GM18909 (cell line): ENCODE measurements around the gene ALPK1.
A peak's percentile ranks its signal among the peaks of the same experiment; 100 is the strongest.

Source experiments
- ATAC-seq: cut with Tn5 transposase; IDR thresholded peaks from one replicate; pipeline ENCODE4 v1.9.1; 2021; ENCODE audit warnings: mild to moderate bottlenecking; ENCODE audit not compliant: unreplicated experiment, poor library complexity

The ALPK1 gene

DNA sequence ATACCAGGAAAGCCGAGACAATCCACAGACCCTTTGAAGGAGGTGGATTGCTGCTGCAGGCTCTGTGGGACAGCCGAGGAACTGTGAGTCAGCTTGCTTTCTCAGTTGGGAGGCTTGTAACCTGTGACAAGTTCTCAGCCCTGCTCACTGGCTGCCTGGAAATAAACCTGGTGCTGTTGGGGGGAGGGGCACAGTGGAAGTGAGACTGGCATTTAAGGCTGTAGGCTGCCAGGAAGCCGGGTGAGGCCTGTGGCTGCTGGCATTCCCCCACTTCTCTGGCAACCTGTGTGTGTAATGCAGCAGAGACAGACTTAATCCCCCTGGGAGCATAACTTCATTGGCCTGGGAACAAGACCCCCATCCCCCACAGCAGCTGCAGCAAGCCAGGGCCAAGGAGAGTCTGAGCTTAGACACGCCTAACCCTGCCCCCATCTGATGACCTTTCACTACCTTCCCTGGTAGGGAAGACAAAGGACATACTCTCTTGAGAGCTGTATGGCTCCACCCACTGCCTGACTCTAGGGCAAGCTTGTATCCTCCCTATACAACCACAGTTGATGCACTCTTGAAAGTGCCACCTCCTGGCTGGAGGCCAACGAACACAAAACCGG lies 64.1 kb downstream of the ALPK1 start:
- peak; percentile 97 for ATAC-seq

DNA sequence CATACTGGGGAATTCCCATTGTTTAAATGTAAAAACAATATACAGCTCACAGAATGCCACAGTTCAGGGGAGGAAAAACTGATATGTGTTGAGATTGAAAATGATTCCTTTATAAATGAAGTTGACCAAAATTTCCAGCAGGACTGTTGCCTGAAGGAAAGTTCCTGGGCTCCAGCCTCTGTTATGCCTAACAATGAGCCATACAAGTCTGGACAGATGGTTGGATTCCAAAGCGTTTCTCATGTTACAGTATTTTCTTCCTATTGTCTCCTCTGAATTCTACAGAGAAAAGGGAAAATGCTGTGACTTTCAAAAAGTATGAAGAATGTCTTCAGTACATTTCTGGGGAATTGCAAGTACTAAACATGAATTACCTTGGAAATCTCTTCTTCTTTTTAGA lies 73.3 kb downstream of the ALPK1 start:
- ATAC-seq: no peak

DNA sequence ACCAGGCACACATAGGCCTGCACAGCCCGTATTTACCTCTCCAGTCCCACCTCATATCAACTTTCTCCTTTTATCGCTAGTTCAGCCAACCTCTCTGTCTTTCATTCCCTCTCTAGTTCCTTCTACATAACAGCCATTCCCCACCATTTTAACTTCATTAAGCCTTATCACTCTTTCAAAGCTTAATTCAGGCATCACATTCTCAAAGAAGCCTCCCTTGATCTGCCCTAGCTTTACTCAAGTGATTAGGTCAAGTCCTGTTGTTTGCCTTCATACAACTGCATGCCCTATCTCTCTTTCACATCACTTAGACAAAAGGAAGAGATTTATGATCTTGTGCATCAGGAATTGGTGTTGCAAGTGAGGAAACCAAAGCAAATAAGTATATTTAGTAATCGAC lies 74.2 kb downstream of the ALPK1 start:
- no peak for ATAC-seq

DNA sequence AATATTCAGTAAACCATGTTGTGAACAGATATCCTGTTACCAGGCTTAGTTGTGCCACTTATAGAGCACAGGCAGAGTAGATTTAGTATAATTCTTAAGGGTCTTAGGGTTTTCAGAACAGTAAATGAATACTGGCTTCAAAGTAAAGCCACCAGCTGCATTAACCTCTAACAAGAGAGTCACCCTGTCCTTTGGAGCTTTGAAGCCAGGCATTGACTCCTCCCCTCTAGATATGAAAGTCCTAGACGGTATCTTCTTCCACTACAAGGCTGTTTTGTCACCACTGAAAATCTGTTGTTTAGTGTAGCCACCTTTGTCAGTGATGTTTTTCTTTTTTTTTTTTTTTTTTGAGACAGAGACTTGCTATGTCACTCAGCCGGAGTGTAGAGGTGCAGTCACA lies 77.7 kb downstream of the ALPK1 start:
- no peak for ATAC-seq

DNA sequence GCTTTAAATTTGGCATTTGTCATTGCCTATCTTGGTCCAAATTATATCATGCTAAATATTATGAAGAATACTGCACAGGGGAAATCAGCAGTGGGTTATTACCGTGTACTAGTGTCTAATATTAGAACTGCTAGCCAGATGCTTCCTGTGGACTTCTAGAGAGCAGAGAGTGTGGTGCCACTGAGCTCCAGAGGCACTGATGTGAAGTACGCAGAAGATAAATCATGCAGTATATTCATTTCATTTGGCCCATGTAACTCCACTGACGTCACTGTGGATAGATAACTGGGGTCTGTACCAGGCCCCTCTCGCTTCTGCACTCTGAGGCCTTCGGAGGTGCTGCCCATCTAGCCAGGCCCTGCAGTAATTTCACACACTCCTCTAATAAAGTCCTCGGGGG lies 80.0 kb downstream of the ALPK1 start:
- ATAC-seq: no peak

DNA sequence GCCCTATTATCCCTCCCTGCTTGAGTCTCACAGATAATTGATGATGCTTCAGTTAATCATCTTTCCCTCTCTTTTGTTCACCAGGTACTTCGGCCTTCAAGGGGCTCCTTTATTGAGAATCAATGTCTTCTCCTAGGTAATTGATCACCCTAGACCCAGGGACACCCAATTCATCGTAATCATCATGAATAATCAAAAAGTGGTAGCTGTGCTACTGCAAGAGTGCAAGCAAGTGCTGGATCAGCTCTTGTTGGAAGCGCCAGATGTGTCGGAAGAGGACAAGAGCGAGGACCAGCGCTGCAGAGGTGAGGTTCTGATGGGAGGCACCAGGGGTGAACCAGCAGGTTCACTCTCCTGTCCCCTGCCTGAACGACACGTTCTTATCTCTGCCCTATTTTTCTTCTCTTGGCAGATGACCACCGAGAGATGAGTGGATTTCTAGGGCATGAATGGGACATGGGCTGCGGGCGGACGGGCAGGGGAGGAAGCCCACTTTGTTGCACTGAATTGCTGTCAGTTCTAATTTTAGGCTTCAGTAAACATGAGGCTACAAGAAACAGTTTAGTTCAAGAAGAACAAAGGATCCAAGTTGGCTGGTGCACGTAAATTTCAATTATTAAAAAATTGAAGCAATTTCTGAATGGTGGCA lies 80.5 kb downstream of the ALPK1 start:
- no peak for ATAC-seq

DNA sequence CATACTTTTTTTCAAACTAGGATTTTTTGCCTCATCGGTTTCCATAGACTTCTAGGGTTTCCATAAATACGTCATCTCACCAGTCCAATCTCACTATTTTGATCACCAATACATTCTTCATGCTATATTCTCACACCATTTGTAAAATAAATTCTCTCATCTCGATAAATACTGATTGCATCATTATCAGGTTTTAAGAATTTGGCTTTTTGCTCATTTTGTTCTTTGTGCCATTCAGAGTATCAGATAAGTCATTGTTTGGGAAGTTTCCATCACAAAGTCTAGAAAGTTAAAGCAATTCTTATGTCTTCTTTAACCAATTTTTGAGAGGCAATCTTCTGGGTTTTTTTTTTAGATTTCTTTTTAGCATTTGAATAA lies 81.1 kb downstream of the ALPK1 start:
- no peak for ATAC-seq

DNA sequence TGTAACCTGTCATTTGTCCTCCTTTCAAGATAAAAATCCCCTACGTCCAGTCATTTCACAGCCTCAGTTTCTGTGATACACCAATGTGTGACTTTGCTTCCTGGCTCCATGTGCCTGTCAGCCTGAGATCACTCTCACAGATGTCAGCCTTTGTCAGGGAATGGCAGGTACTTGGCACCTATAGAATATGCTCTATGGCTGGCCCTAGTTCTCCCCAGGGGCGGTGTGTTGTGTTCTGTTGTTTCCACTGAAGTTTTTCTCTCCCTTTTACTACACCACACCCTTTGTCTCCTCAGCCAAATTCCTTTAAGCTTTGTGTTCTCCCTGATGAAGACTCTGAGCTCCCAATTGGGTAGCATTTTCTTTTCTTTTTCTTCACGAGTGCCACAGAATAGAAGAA lies 81.7 kb downstream of the ALPK1 start:
- no peak for ATAC-seq

DNA sequence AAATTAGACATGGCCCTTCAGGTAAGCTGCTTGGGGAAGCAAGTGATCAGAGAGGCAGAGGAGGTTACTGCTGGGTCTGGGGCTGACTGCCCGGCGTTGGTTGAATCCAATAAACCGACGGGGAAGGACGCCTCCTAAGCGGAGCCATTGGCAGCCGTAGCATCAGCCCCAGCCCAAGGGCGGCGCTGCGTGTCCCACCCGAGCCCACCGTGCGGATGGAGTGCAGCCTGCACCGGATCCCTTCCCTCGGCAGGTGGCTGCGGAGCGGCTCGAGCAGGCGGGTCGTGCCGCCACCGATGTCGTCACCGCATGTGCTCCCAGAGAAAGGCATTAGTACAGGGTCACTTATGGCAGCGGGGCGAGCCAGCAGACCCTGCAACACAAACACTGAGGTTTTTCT lies 82.1 kb downstream of the ALPK1 start:
- no peak for ATAC-seq

DNA sequence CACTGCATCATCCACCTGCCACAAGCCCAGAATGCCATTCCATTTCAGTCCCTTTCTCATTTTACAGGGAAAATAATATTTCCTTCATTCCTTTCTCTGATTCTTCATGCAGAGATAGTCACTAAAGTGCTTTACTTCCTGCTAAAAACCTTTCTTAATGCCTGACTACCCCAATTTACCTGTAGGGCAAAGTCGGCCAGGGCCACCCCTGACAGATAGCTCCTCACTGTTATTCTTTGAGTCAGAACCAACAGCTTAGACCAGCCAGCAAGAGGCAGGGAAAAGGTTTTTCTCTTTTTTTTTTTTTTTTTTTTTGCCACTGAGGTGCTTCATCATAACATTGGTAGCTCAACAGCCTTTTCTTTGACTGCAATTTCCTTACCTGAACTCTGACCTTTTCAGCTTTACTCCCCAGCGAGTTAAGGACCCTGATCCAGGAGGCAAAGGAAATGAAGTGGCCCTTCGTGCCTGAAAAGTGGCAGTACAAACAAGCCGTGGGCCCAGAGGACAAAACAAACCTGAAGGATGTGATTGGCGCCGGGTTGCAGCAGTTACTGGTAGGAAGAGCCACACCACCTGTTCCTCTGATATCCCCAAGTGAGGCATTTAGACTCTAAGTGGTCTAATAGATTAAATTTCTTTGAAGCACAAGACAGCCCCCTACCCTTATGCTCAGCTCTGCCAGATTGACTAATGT lies 85.0 kb downstream of the ALPK1 start:
- ATAC-seq: no peak

DNA sequence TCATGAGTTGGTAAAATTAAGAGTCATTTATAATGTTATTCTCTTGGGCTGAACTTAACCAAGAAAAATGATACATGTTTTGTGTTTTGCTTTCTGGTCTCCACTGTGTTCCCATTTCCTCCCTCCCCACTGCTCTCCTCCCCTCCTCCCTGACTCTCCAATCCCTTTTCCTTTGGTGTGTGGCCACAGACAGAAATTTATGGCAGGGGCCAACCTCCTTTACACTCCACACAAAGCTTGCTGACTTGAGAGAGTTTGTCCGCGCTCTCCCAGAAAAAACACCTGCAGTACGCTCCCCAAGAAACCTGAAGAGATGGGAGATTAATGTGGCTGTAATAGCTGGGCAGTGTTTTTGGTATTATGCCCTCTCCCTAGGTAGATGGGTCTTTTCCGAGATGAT lies 88.9 kb downstream of the ALPK1 start:
- ATAC-seq: no peak

DNA sequence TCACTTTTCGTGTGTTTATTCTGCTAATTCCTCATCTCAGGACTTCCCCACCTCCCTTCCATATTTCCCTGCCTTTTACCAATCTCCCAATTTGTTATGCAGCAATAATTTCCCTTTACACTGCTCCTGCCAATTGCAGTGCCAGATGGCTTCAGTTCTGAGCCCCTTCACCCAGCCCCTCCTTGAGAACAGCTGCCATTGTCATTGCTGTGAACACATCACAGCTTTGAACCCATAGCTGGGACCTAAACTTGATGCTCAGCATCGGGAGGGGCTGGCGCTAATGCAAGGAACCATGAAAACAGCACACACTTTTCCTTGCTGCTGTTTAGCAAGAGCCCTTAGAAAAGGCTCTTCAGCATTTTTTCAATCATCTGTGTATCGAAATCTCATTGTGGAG lies 104.9 kb downstream of the ALPK1 start:
- no peak for ATAC-seq

DNA sequence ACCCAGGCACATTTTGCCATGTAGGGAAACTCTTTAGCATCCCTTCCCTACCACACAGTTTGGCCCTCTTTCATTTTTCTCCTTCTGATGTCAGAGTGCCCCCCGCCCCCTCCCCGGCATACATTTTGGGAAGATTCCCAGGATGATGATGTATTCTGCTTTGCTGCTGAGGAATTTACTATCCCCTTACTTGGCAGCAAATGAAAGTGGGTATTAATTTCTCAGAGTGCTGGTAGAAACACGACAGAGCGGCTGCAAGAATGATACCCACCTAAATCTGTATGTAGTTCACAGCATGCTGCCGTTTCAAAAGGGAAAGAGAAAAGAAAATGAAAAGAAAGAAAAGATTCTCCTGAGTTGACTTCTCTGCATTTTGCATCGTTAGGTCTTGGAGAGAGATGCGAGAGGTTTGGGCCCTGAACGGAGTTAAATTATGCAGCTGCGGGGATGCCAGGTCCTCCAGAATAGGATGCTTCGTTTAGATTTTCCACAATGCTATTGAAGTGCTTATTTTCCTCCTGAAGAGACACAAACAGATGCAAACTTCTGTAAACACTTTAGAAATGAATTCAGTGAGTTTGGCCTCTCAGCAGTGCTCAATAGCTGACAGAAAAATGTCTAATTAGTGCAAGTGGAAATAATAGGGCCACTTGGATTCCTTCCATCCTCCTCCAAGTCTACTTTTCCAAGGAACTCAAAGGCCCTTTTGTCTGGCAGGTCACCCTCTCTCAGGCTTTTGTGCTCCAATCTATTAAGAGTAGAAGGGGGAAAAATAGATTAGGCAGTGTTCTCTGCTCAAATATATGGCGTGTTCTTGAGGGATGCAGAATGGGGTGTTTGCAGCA lies 106.2 kb downstream of the ALPK1 start:
- ATAC-seq: no peak

DNA sequence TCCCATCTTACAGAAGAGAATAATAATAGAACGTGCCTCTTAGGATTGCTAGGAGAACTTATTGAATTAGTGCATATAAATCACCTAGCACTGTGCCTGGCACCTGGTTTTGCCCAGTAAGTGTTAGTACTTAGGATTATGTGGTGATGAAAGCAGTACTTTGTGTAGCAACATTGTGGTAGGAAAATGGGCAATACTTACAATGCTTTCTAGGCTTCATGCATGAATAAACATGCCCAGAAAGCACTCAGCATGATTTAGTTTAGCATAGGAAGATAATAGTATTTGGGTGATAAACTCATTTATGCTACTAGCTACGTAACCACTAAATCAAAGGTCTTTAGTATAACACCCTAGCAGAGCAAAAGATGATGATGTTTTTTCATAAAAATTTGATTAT lies 113.2 kb downstream of the ALPK1 start:
- ATAC-seq: no peak

DNA sequence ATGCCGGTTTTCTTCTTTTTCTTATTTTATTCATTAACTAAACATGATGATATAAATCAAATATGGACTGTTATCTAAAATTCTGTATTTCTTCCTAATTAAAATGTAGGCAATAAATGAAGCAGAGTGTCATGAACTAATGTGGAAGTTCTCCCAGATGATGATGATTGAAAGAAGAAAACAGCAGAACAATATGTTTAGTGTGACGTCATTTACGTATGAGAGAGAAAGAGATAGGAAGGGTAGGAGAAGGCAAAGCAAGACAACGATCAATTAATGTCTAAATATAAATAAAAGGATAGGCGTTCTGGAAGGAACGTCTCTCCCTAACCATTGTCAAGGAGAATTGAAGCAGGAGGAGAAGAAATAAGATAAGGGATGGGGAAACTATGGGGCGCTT lies 113.6 kb downstream of the ALPK1 start:
- no peak for ATAC-seq

DNA sequence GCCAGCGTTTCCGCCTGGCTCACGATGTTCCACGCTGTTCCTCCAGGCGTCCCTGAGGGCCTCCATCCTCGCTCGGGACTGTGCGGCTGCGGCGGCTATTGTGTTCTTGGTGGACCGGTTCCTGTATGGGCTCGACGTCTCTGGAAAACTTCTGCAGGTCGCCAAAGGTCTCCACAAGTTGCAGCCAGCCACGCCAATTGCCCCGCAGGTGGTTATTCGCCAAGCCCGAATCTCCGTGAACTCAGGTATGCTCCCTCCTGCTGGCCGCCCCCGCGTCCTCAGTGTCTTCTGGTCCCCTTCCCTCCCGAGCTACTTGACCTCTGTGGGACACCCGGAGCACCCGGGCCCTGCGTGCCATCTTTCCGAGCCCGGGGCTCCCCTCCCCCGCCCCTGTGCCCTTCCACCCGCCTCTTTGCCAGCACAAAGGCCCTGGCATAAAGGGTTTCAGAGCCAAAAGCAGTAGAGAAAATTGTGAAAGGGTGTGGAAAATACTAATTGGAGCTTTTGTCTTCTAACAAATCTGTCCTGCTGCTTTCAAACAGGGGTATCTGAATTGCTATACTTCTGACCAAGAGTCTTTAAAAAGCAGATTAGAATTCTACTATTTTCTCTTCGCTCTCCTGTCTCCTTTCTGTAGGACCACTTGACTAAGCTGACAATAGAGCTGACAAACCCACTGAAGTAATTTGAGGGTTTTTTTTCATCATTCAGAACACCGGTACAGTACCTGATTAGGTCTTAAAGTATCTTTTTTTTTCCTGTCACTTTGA lies 114.8 kb downstream of the ALPK1 start:
- ATAC-seq: no peak

DNA sequence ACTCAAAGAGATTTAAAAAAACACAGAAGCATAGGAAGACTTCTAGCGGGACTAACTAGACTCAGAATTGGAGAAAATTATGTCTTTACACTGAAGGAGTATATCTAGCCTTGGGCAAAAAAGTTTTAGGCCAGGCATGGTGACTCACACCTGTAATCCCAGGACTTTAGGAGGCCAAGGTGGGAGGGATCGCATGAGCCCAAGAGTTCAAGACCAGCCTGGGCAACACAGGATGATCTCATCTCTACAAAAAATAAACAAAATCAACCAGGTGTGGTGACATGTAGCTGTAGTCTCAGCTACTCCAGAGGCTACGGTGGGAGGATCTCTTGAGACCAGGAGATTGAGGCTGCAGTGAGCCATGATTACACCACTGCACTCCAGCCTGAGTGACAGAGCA lies 119.3 kb downstream of the ALPK1 start:
- no peak for ATAC-seq

DNA sequence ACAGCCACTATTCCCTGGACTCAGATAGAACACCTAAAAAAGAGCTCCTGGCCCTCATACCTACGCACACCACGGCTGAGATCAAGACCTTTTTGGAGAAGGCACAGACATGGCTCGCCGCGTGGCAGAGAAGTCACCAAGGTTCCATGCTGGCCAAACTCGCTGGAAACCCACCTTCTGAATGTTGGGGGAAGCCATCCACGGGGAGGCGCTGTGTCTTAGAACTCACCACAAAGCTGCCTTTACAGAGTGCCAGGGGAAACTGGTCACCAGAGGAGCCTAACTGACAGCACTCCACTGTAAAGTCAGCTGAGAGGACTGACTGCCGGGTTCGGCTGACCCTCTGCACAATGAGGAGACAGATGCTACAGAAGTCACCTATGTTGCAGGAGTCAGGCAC lies 120.9 kb downstream of the ALPK1 start:
- no peak for ATAC-seq

DNA sequence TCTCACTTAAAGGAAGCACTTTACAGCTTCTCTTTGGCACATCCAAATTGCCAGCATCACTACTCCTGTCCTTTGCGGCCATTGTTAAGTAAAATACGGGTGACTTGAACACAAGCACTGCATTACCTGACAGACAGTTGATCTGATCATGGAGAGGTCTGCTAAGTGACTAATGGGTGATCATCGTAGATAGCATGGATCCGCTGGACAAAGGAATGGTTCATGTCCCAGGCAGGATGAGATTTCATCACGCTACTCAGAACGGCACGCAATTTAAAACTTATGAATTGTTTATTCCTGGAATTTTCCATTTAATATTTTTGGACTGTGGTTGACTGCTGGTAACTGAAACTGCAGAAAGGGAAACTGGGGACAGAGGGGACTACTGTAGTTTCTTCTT lies 124.7 kb downstream of the ALPK1 start:
- no peak for ATAC-seq

DNA sequence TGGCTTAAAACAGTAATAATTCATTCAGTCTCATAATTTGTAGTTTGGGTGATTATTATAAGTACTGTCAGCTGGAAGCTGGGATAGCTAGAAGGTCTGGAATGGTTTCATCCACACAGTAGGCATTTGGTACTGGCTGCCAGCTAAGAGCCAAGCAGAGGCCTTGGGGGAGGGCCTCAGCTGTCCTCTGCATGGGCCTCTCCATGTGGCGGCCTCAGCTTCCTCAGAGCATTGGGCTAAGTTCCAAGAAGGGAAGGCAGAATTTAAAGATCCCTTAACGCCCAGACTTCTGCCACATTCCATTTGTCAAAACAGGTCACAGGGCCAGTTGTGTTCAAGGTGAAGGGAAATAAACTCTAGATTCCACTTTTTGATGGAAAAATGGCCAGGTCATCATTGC lies 125.5 kb downstream of the ALPK1 start:
- ATAC-seq: no peak
